ENCODE measurements around the gene PTPRN2. TPM values are rescaled to one million over a fixed set of nuclear protein-coding genes. Genes with fewer than 3 reads are reported as not detected.

Gene PTPRN2
- total RNA-seq, 1 experiment from 2014 or later = 1.1 TPM

GRCh38 chr7:157618091-157618726 lies 969.4 kb downstream of the PTPRN2 start:
- DNase-seq (ENCODE audit: low read depth, low spot score) (no peak), ATAC-seq (no peak)
- POLR2A ChIA-PET = no interaction called here
- no peak for TF ChIP-seq CTCF (IDR thresholded peaks at IDR 0.05)
- TF ChIP-seq TCF7L2 (IDR thresholded peaks at IDR 0.05; ENCODE audit: low read depth, low read length) = no peak
- no peak for TF ChIP-seq REST (IDR thresholded peaks at IDR 0.05; ENCODE audit: insufficient read depth in 1 of 2, low read depth in 2 of 2, low read length in 1 of 2)
- TF ChIP-seq SIN3A (IDR thresholded peaks at IDR 0.05; ENCODE audit: borderline replicate concordance, insufficient read depth, low read depth, low read length) = no peak
- no peak for TF ChIP-seq POLR2AphosphoS5 (IDR thresholded peaks at IDR 0.05; ENCODE audit: low read depth, low read length)
- no peak overlapping the region for H3K27ac ChIP-seq (ENCODE audit: low read length)
- in situ Hi-C loops (cut with HindIII; ENCODE audit: low pct_unique_long_range_greater_than_20kb, low sequenced_read_pairs) (no loop called here), intact Hi-C loops (cut with micrococcal nuclease; ENCODE audit: unreplicated experiment) (no loop called here)
- H3K4me1 ChIP-seq (ENCODE audit: control insufficient read depth, insufficient read depth, low read length) = no peaks in the 10 kb centered on the region; the same call in 1 of the 2 replicates
- no peaks in the 10 kb centered on the region for H3K36me3 ChIP-seq (ENCODE audit: control insufficient read depth, insufficient read depth, low read length)
- no peaks in the 10 kb centered on the region for H3K9me3 ChIP-seq (ENCODE audit: control insufficient read depth, insufficient read depth, low read depth, low read length)
- no TSS peak for BruUV-seq (replicated peaks)
- no peak overlapping the region for H3K4me3 ChIP-seq (ENCODE audit: low read depth in 2 of 2, low read length in 2 of 2)
- CTCF ChIA-PET = no interaction called here
- no peaks in the 10 kb centered on the region for H3K27me3 ChIP-seq (ENCODE audit: control insufficient read depth, insufficient read depth, low read length)

GRCh38 chr7:157617401-157617800 lies 970.2 kb downstream of the PTPRN2 start:
- no peak overlapping the region for H3K27ac ChIP-seq (ENCODE audit: low read length)
- ATAC-seq = no peak
- intact Hi-C loops (cut with micrococcal nuclease; ENCODE audit: unreplicated experiment) = no loop called here
- H3K9me3 ChIP-seq (ENCODE audit: control insufficient read depth, insufficient read depth, low read depth, low read length) = no peaks in the 10 kb centered on the region
- CTCF ChIA-PET = interaction anchor here (0.7 kb wide), 1 partner anchor 816 kb away, joined by 3 read pairs; no protein-coding TSS in a partner anchor
- BruUV-seq (replicated peaks) = no TSS peak
- in situ Hi-C loops (cut with HindIII; ENCODE audit: low pct_unique_long_range_greater_than_20kb, low sequenced_read_pairs) = no loop called here
- H3K36me3 ChIP-seq (ENCODE audit: control insufficient read depth, insufficient read depth, low read length) = no peaks in the 10 kb centered on the region
- no peaks in the 10 kb centered on the region for H3K27me3 ChIP-seq (ENCODE audit: control insufficient read depth, insufficient read depth, low read length)
- DNase-seq (ENCODE audit: low read depth, low spot score) = no peak
- no peaks in the 10 kb centered on the region; the same call in 1 of the 2 replicates for H3K4me1 ChIP-seq (ENCODE audit: control insufficient read depth, insufficient read depth, low read length)
- TF ChIP-seq TCF7L2 (IDR thresholded peaks at IDR 0.05; ENCODE audit: low read depth, low read length) = no peak
- no peak for TF ChIP-seq SIN3A (IDR thresholded peaks at IDR 0.05; ENCODE audit: borderline replicate concordance, insufficient read depth, low read depth, low read length)
- TF ChIP-seq POLR2AphosphoS5 (IDR thresholded peaks at IDR 0.05; ENCODE audit: low read depth, low read length) = no peak
- no peak for TF ChIP-seq CTCF (IDR thresholded peaks at IDR 0.05)
- H3K4me3 ChIP-seq (ENCODE audit: low read depth in 2 of 2, low read length in 2 of 2) = no peak overlapping the region
- POLR2A ChIA-PET = no interaction called here
